H1 (cell line): ENCODE measurements around the gene OR10J5. TPM values are rescaled to one million over a fixed set of nuclear protein-coding genes. Genes with fewer than 3 reads are reported as not detected.

ENCODE experiments used
- CTCF ChIA-PET: fragments of 300-600 bp; sonication (Branson Sonifier 250); formaldehyde crosslinking; loops from one replicate; lab custom pipeline; 2021; ENCODE audit not compliant: partially characterized antibody; lab: Charles Lee
- POLR2A ChIA-PET: fragments of 300-600 bp; sonication (Branson Sonifier 250); formaldehyde crosslinking; loops from one replicate; lab custom pipeline; 2021; ENCODE audit warnings: inconsistent platforms; ENCODE audit not compliant: partially characterized antibody; lab: Charles Lee
- DNase-seq, 2 experiments: peaks; one replicate each; pipeline versions ENCODE4 v3.0.0 to v3.0.0-alpha.2; 2010 to 2022; ENCODE audit warnings: low spot score in 2 of 2, low read depth in 1 of 2, mixed read lengths in 1 of 2
- FAIRE-seq: peaks from 2 replicates; lab custom pipeline; 2011; peaks lifted over from hg19 to GRCh38; lab: Jason Lieb, UNC
- H2AFZ ChIP-seq: 2 replicates; pipeline ENCODE4 v1.8.1; 2012; ENCODE audit warnings: low read length, inconsistent platforms
- H2AK5ac ChIP-seq: 2 replicates; pipeline ENCODE4 v1.6.1; 2013; ENCODE audit warnings: low read depth, low read length
- H2BK120ac ChIP-seq: replicated peaks from 2 replicates; pipeline ENCODE3; 2013; ENCODE audit warnings: low read depth, low read length, inconsistent platforms
- H2BK12ac ChIP-seq: 2 replicates; pipeline ENCODE4 v1.6.1; 2013; ENCODE audit warnings: low read depth, low read length
- H2BK15ac ChIP-seq: 2 replicates; pipeline ENCODE4 v1.6.1; 2013; ENCODE audit warnings: low read length
- H2BK20ac ChIP-seq: 2 replicates; pipeline ENCODE4 v1.6.1; 2013; ENCODE audit warnings: low read length
- H2BK5ac ChIP-seq: 2 replicates; pipeline ENCODE4 v1.6.1; 2013; ENCODE audit warnings: low read depth, low read length
- H3K14ac ChIP-seq: 2 replicates; pipeline ENCODE4 v1.6.1; 2013; ENCODE audit warnings: inconsistent platforms; ENCODE audit not compliant: insufficient read length
- H3K18ac ChIP-seq: 2 replicates; pipeline ENCODE4 v1.6.1; 2013; ENCODE audit warnings: low read length; ENCODE audit errors: extremely low read depth
- H3K23ac ChIP-seq: 2 replicates; pipeline ENCODE4 v1.6.1; 2013; ENCODE audit warnings: inconsistent platforms; ENCODE audit not compliant: insufficient read length
- H3K23me2 ChIP-seq: 2 replicates; pipeline ENCODE4 v1.6.1; 2013; ENCODE audit warnings: low read depth, low read length
- H3K27ac ChIP-seq: 2 replicates; pipeline ENCODE4 v1.6.1; 2011; ENCODE audit warnings: low read depth, low read length, inconsistent platforms
- H3K27me3 ChIP-seq, 4 experiments: replicated peaks in 1 of 4; 1 replicate in 1 of 4; 2 replicates in 3 of 4; pipeline versions ENCODE4 v1.6.1 to v1.8.1; 2011 to 2013; ENCODE audit warnings: low read length in 3 of 4, mild to moderate bottlenecking in 3 of 4, inconsistent platforms in 2 of 4, mixed read lengths in 2 of 4, moderate library complexity in 1 of 4; ENCODE audit not compliant: control insufficient read depth in 3 of 4, insufficient read depth in 3 of 4; ENCODE audit errors: extremely low read depth in 1 of 4
- H3K36me3 ChIP-seq, 4 experiments: 2 replicates each; pipeline versions ENCODE4 v1.6.1 to v1.8.1; 2011 to 2013; ENCODE audit warnings: mild to moderate bottlenecking in 4 of 4, low read length in 3 of 4, moderate library complexity in 2 of 4, control low read depth in 1 of 4, inconsistent platforms in 1 of 4; ENCODE audit not compliant: insufficient read depth in 4 of 4, control insufficient read depth in 2 of 4
- H3K4ac ChIP-seq: replicated peaks from 2 replicates; pipeline ENCODE3; 2013; ENCODE audit warnings: low read length, low read depth, mixed read lengths, inconsistent platforms; ENCODE audit not compliant: insufficient read length
- H3K4me1 ChIP-seq, 4 experiments: replicated peaks in 1 of 4; 1 replicate in 1 of 4; 2 replicates in 3 of 4; pipeline versions ENCODE4 v1.6.1 to v1.8.1; 2011 to 2013; ENCODE audit warnings: low read length in 3 of 4, inconsistent platforms in 2 of 4, mixed read lengths in 1 of 4; ENCODE audit not compliant: insufficient read depth in 4 of 4, control insufficient read depth in 3 of 4
- H3K4me2 ChIP-seq, 2 experiments: 2 replicates each; pipeline versions ENCODE4 v1.6.1 to v1.8.1; 2011 to 2013; ENCODE audit warnings: low read depth in 2 of 2, low read length in 2 of 2, control low read depth in 1 of 2, inconsistent platforms in 1 of 2, mild to moderate bottlenecking in 1 of 2; ENCODE audit not compliant: insufficient read depth in 1 of 2
- H3K4me3 ChIP-seq, 4 experiments: fragments of 200-600, 300-600 bp in 1 of 4; sonication (generic), shearing (Covaris generic), sonication (Bioruptor Twin) in 1 of 4; 2 replicates each; pipeline versions ENCODE4 v1.5.1 to v1.8.1; 2011 to 2016; ENCODE audit warnings: low read length in 4 of 4, low read depth in 3 of 4, control low read depth in 2 of 4, inconsistent platforms in 2 of 4, mild to moderate bottlenecking in 2 of 4, mixed read lengths in 1 of 4, moderate library complexity in 1 of 4; ENCODE audit not compliant: insufficient read depth in 2 of 4; ENCODE audit errors: extremely low read depth in 1 of 4
- H3K56ac ChIP-seq: replicated peaks from 2 replicates; pipeline ENCODE3; 2013; ENCODE audit warnings: low read depth, mild to moderate bottlenecking, mixed read lengths, low read length, inconsistent platforms; ENCODE audit not compliant: insufficient read length
- H3K79me1 ChIP-seq: 2 replicates; pipeline ENCODE4 v1.6.1; 2013; ENCODE audit warnings: low read depth, low read length, control low read depth
- H3K79me2 ChIP-seq, 2 experiments: 2 replicates each; pipeline versions ENCODE4 v1.6.1 to v1.8.1; 2012 to 2013; ENCODE audit warnings: low read length in 2 of 2, mild to moderate bottlenecking in 2 of 2, inconsistent platforms in 1 of 2; ENCODE audit not compliant: insufficient read depth in 2 of 2, control insufficient read depth in 1 of 2
- H3K9ac ChIP-seq, 4 experiments: replicated peaks in 1 of 4; 1 replicate in 1 of 4; 2 replicates in 3 of 4; pipeline versions ENCODE4 v1.6.1 to v1.8.1; 2011 to 2013; ENCODE audit warnings: low read depth in 3 of 4, low read length in 3 of 4, control low read depth in 2 of 4, mild to moderate bottlenecking in 2 of 4, moderate library complexity in 2 of 4, inconsistent platforms in 1 of 4; ENCODE audit errors: extremely low read depth in 1 of 4
- H3K9me3 ChIP-seq, 2 experiments: 2 replicates each; pipeline versions ENCODE4 v1.6.1 to v1.8.1; 2012 to 2013; ENCODE audit warnings: mild to moderate bottlenecking in 2 of 2, moderate library complexity in 2 of 2, control low read depth in 1 of 2, inconsistent platforms in 1 of 2, low read depth in 1 of 2, low read length in 1 of 2, mixed read lengths in 1 of 2; ENCODE audit not compliant: insufficient read depth in 2 of 2
- H4K20me1 ChIP-seq, 2 experiments: replicated peaks in 1 of 2; 2 replicates each; pipeline versions ENCODE3 to v1.8.1; 2011 to 2013; ENCODE audit warnings: inconsistent platforms in 2 of 2, low read length in 2 of 2, mild to moderate bottlenecking in 1 of 2; ENCODE audit not compliant: insufficient read depth in 2 of 2, control insufficient read depth in 1 of 2
- H4K5ac ChIP-seq: 2 replicates; pipeline ENCODE4 v1.6.1; 2013; ENCODE audit warnings: low read length, low read depth, mixed read lengths, inconsistent platforms; ENCODE audit not compliant: insufficient read length
- H4K8ac ChIP-seq: 2 replicates; pipeline ENCODE4 v1.8.0; 2013; ENCODE audit warnings: mild to moderate bottlenecking, moderate library complexity, low read length, inconsistent platforms; ENCODE audit not compliant: insufficient read depth; ENCODE audit errors: extremely low read depth
- H4K91ac ChIP-seq: replicated peaks from 2 replicates; pipeline ENCODE3; 2013; ENCODE audit warnings: low read length, mixed read lengths, inconsistent platforms; ENCODE audit not compliant: insufficient read length
- EGR1 ChIP-seq: IDR thresholded peaks from 2 replicates; pipeline ENCODE4 v1.6.1; 2011; ENCODE audit warnings: low read depth, low read length, borderline replicate concordance
- HDAC6 ChIP-seq: IDR thresholded peaks from one replicate; pipeline ENCODE4 v1.7.1; 2012; ENCODE audit warnings: low read depth, mild to moderate bottlenecking, inconsistent platforms, low read length, moderate library complexity
- JUND ChIP-seq: IDR thresholded peaks from 2 replicates; pipeline ENCODE4 v1.6.1; 2011; ENCODE audit warnings: mild to moderate bottlenecking, improper control_type of control experiment, low read length
- MAFK ChIP-seq: IDR thresholded peaks from 2 replicates; pipeline ENCODE4 v1.6.1; 2012; ENCODE audit warnings: low read depth, mild to moderate bottlenecking, improper control_type of control experiment, low read length
- POLR2AphosphoS5 ChIP-seq: IDR thresholded peaks from 2 replicates; pipeline ENCODE4 v1.6.1; 2011; ENCODE audit warnings: low read depth, low read length
- RBBP5 ChIP-seq: IDR thresholded peaks from 2 replicates; pipeline ENCODE4 v1.7.1; 2012; ENCODE audit warnings: low read depth, mild to moderate bottlenecking, inconsistent platforms, low read length, moderate library complexity, borderline replicate concordance
- RFX5 ChIP-seq: IDR thresholded peaks from 2 replicates; pipeline ENCODE4 v1.6.1; 2011; ENCODE audit warnings: low read depth, low read length, improper control_type of control experiment, borderline replicate concordance
- SAP30 ChIP-seq: fragments of 300-600 bp; sonication (generic); IDR thresholded peaks from 2 replicates; pipeline ENCODE4 v1.7.1; 2012; ENCODE audit warnings: low read length, moderate library complexity, mild to moderate bottlenecking, inconsistent platforms; ENCODE audit not compliant: insufficient read depth, insufficient replicate concordance
- SIN3A ChIP-seq, 2 experiments: IDR thresholded peaks in 1 of 2; conservative IDR thresholded peaks in 1 of 2; 2 replicates each; pipeline ENCODE4 v1.6.1; 2011 to 2012; ENCODE audit warnings: low read length in 2 of 2, improper control_type of control experiment in 1 of 2, low read depth in 1 of 2, mild to moderate bottlenecking in 1 of 2
- SRF ChIP-seq: IDR thresholded peaks from 2 replicates; pipeline ENCODE4 v1.6.1; 2011; ENCODE audit warnings: mild to moderate bottlenecking, low read depth, low read length, moderate library complexity
- TBP ChIP-seq: IDR thresholded peaks from 2 replicates; pipeline ENCODE4 v1.6.1; 2011; ENCODE audit warnings: low read depth, low read length, improper control_type of control experiment
- TEAD4 ChIP-seq: IDR thresholded peaks from 2 replicates; pipeline ENCODE4 v1.6.1; 2012; ENCODE audit warnings: low read depth, low read length, inconsistent platforms, mixed read lengths
- WGBS, 2 experiments: shearing (Covaris generic) in 1 of 2; methylation state at CpG; one replicate each; pipeline versions ENCODE4 v1.1.6 to v1.1.7; 2013 to 2015; ENCODE audit warnings: low lambda C conversion rate in 2 of 2, mixed read lengths in 2 of 2, inconsistent platforms in 1 of 2, low coverage in 1 of 2, missing lambda C conversion rate in 1 of 2; ENCODE audit not compliant: insufficient replicate concordance in 2 of 2, insufficient coverage in 1 of 2, insufficient read length in 1 of 2; ENCODE audit errors: extremely low coverage in 1 of 2, missing lambda C conversion rate in 1 of 2; 5-methylcytosine and 5-hydroxymethylcytosine counted together
- polyA plus RNA-seq, 7 experiments: library from polyadenylated mRNA; depleted of rRNA in 3 of 7; stranded (reverse) in 5 of 7; unstranded in 2 of 7; fragments of >200 nt in 5 of 7; fragments of 200-250 nt in 2 of 7; gene quantifications; 1 replicate in 5 of 7; 2 replicates in 1 of 7; 4 replicates in 1 of 7; pipeline versions ENCODE4 v1.2.1 to v1.2.3, GENCODE V29; 2011 to 2013; ENCODE audit warnings: missing spikeins in 2 of 7, mixed read lengths in 2 of 7
- total RNA-seq: library from RNA; stranded (reverse); fragmentation: NEBNext Ultra II Directional; extraction: Animal tissue kit (Norgen Biotek cat#: 25700); gene quantifications from 2 replicates; pipeline ENCODE4 v1.2.1, GENCODE V29; 2021
- TF ChIP-seq, protein P1 (sequence below): IDR thresholded peaks from 2 replicates; pipeline ENCODE4 v1.6.1; 2011; ENCODE audit warnings: low read length, improper control_type of control experiment

Gene OR10J5
- total and polyA plus RNA-seq, 2 of the 8 experiments (the other 6 are each of a cell fraction or from before 2014, with no cell fraction given) = not detected

DNA sequence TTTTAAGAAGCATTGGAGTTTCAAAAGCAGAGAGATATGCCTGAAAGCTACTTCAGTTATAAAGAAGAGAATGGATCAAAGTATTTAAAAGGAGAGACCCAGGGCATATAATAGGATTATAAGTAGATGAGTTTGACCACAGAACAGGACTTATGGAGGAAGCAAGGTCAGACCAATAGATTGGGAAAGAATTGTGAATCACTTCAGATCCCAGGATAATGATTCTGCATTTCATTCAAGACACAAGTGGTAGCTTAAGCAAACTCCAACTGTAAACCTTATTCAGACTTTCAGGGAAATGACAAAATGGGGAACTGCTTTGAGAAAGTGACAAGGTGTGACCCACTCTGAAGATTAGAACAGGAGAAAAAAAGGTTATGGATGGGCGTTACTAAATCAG, 18.9 kb upstream of the OR10J5 start:
- Histone ChIP-seq H2AFZ (no peak overlapping the region), H3K36me3 (no peaks in the 10 kb centered on the region), H2BK120ac (no peak overlapping the region), H2BK12ac (no peak overlapping the region), H3K4me2 (no peak overlapping the region), H4K91ac (no peak overlapping the region), H3K79me1 (no peaks in the 10 kb centered on the region), H3K27ac (no peak overlapping the region), H3K56ac (no peak overlapping the region), H3K18ac (no peak overlapping the region), H3K14ac (no peak overlapping the region), H3K23me2 (no peaks in the 10 kb centered on the region), H2BK20ac (no peak overlapping the region), H3K4me1 (no peaks in the 10 kb centered on the region), H4K20me1 (no peaks in the 10 kb centered on the region), H2BK15ac (no peak overlapping the region), H3K4me3 (no peak overlapping the region), H3K27me3 (no peaks in the 10 kb centered on the region), H3K4ac (no peak overlapping the region), H3K23ac (no peak overlapping the region), H3K9ac (no peak overlapping the region), H3K9me3 (peaks cover 57 to 64% of the 10 kb centered on the region in 2 experiments), H4K5ac (no peak overlapping the region), H2AK5ac (no peak overlapping the region), H2BK5ac (no peak overlapping the region), H3K79me2 (no peaks in the 10 kb centered on the region), H4K8ac (no peak overlapping the region)
- WGBS, 2 experiments = 42% methylated on average over 1 of the region's 1 CpG; no CpG with 5 or more reads in 1 of the 2 experiments
- ChIA-PET CTCF (no interaction called here), POLR2A (no interaction called here)
- DNase-seq (no peak), FAIRE-seq (no peak)
- TF ChIP-seq TBP = no peak
- TF ChIP-seq EGR1 = no peak
- no peak for TF ChIP-seq HDAC6
- no peak for TF ChIP-seq SRF
- TF ChIP-seq MAFK = no peak
- TF ChIP-seq RFX5 = no peak
- TF ChIP-seq POLR2AphosphoS5 = no peak
- TF ChIP-seq SAP30 = no peak
- TF ChIP-seq TEAD4 = no peak
- no peak for TF ChIP-seq JUND
- TF ChIP-seq, protein P1, sequence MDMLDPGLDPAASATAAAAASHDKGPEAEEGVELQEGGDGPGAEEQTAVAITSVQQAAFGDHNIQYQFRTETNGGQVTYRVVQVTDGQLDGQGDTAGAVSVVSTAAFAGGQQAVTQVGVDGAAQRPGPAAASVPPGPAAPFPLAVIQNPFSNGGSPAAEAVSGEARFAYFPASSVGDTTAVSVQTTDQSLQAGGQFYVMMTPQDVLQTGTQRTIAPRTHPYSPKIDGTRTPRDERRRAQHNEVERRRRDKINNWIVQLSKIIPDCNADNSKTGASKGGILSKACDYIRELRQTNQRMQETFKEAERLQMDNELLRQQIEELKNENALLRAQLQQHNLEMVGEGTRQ = no peak
- no peak for TF ChIP-seq RBBP5
- TF ChIP-seq SIN3A (conservative IDR thresholded peaks at IDR 0.05 in 1 of 2, IDR thresholded peaks at IDR 0.05 in 1 of 2; ENCODE audit: low read depth in 1 of 2, low read length in 2 of 2) = no peak
